HEK293 (cell line): ENCODE measurements around the gene CCDC28B.

Experiments used
- CTCF ChIA-PET: fragments of 350-600 bp; formaldehyde crosslinking; extraction: SDS; loops from one replicate; lab custom pipeline; 2021; ENCODE audit warnings: antibody characterized with exemption; lab: Yijun Ruan, JAX
- POLR2A ChIA-PET: fragments of 300-600 bp; formaldehyde crosslinking; extraction: SDS; loops from one replicate; lab custom pipeline; 2020; ENCODE audit warnings: antibody characterized with exemption, inconsistent platforms; lab: Yijun Ruan, JAX
- H3K27ac ChIP-seq: fragments of 200-500 bp; sonication (Bioruptor generic); 2 replicates; pipeline ENCODE4 v1.5.1; 2014; ENCODE audit warnings: low read depth, low read length, control low read depth, inconsistent platforms; ENCODE audit errors: extremely low read depth
- H3K36me3 ChIP-seq, 2 experiments: fragments of 200-500 bp in 1 of 2; sonication (Bioruptor generic) in 1 of 2; 1 replicate in 1 of 2; 2 replicates in 1 of 2; pipeline ENCODE4 v1.5.1; 2014 to 2017; ENCODE audit warnings: inconsistent platforms in 2 of 2, low read length in 2 of 2; ENCODE audit not compliant: control insufficient read depth in 2 of 2, insufficient read depth in 1 of 2
- H3K4me1 ChIP-seq: fragments of 200-500 bp; sonication (Bioruptor generic); 2 replicates; pipeline ENCODE4 v1.5.1; 2014; ENCODE audit warnings: mild to moderate bottlenecking, low read length, inconsistent platforms; ENCODE audit not compliant: control insufficient read depth, insufficient read depth
- H3K4me3 ChIP-seq: 2 replicates; pipeline ENCODE4 v1.5.1; 2011; ENCODE audit warnings: low read depth, mild to moderate bottlenecking, control low read depth, low read length, moderate library complexity
- H3K9me3 ChIP-seq: fragments of 200-500 bp; sonication (Bioruptor generic); 2 replicates; pipeline ENCODE4 v1.5.1; 2014; ENCODE audit warnings: low read depth, low read length, inconsistent platforms; ENCODE audit not compliant: control insufficient read depth, insufficient read depth
- GLIS2 ChIP-seq: fragments of 450-650 bp; formaldehyde crosslinking; IDR thresholded peaks from 2 replicates; pipeline ENCODE4 v1.5.1; 2016; ENCODE audit warnings: missing biosample characterization, missing genetic modification characterization
- HOXC10 ChIP-seq: sonication (generic); formaldehyde crosslinking; IDR thresholded peaks from 2 replicates; pipeline ENCODE4 v1.8.1; 2023; ENCODE audit warnings: mild to moderate bottlenecking, missing genetic modification reagents
- RBAK ChIP-seq: fragments of 450-650 bp; formaldehyde crosslinking; IDR thresholded peaks from 2 replicates; pipeline ENCODE4 v1.5.1; 2016; ENCODE audit warnings: missing biosample characterization, missing genetic modification characterization
- WT1 ChIP-seq: fragments of 450-650 bp; formaldehyde crosslinking; IDR thresholded peaks from 2 replicates; pipeline ENCODE4 v1.5.1; 2016; ENCODE audit warnings: missing biosample characterization, missing genetic modification characterization
- ZBTB1 ChIP-seq: fragments of 450-650 bp; formaldehyde crosslinking; IDR thresholded peaks from 2 replicates; pipeline ENCODE4 v1.5.1; 2016; ENCODE audit warnings: missing biosample characterization, missing genetic modification characterization
- ZBTB17 ChIP-seq: fragments of 450-650 bp; formaldehyde crosslinking; IDR thresholded peaks from 2 replicates; pipeline ENCODE4 v1.5.1; 2016; ENCODE audit warnings: missing biosample characterization, missing genetic modification characterization
- ZBTB26 ChIP-seq: fragments of 450-650 bp; formaldehyde crosslinking; optimal IDR thresholded peaks from 2 replicates; pipeline ENCODE3; 2016; ENCODE audit warnings: missing biosample characterization, mild to moderate bottlenecking, missing genetic modification characterization
- ZBTB48 ChIP-seq: fragments of 450-650 bp; formaldehyde crosslinking; IDR thresholded peaks from 2 replicates; pipeline ENCODE4 v1.5.1; 2016; ENCODE audit warnings: missing biosample characterization, missing genetic modification characterization
- ZBTB7A ChIP-seq: fragments of 450-650 bp; formaldehyde crosslinking; IDR thresholded peaks from 2 replicates; pipeline ENCODE4 v1.5.1; 2016; ENCODE audit warnings: low read depth, missing biosample characterization, missing genetic modification characterization
- ZFHX2 ChIP-seq: fragments of 450-650 bp; formaldehyde crosslinking; conservative IDR thresholded peaks from 2 replicates; pipeline ENCODE4 v1.5.1; 2016; ENCODE audit warnings: missing biosample characterization, missing genetic modification characterization
- ZNF121 ChIP-seq: fragments of 450-650 bp; formaldehyde crosslinking; IDR thresholded peaks from 2 replicates; pipeline ENCODE4 v1.5.1; 2016; ENCODE audit warnings: missing biosample characterization, missing genetic modification characterization
- ZNF175 ChIP-seq: fragments of 450-650 bp; formaldehyde crosslinking; IDR thresholded peaks from 2 replicates; pipeline ENCODE4 v1.5.1; 2016; ENCODE audit warnings: missing biosample characterization, missing genetic modification characterization
- ZNF221 ChIP-seq: fragments of 450-650 bp; formaldehyde crosslinking; IDR thresholded peaks from 2 replicates; pipeline ENCODE4 v1.5.1; 2017; ENCODE audit warnings: missing biosample characterization, missing genetic modification characterization, borderline replicate concordance
- ZNF248 ChIP-seq: fragments of 450-650 bp; formaldehyde crosslinking; IDR thresholded peaks from 2 replicates; pipeline ENCODE4 v1.5.1; 2017; ENCODE audit warnings: missing biosample characterization, missing genetic modification characterization
- ZNF48 ChIP-seq: fragments of 450-650 bp; formaldehyde crosslinking; IDR thresholded peaks from 2 replicates; pipeline ENCODE4 v1.5.1; 2016; ENCODE audit warnings: missing biosample characterization, missing genetic modification characterization
- ZNF488 ChIP-seq: fragments of 450-650 bp; formaldehyde crosslinking; IDR thresholded peaks from 2 replicates; pipeline ENCODE4 v1.5.1; 2016; ENCODE audit warnings: missing biosample characterization, missing genetic modification characterization
- ZNF518A ChIP-seq: fragments of 450-650 bp; formaldehyde crosslinking; conservative IDR thresholded peaks from 2 replicates; pipeline ENCODE4 v1.5.1; 2016; ENCODE audit warnings: low read depth, missing biosample characterization, missing genetic modification characterization
- ZNF530 ChIP-seq: fragments of 450-650 bp; formaldehyde crosslinking; IDR thresholded peaks from 2 replicates; pipeline ENCODE4 v1.5.1; 2016; ENCODE audit warnings: low read depth, missing biosample characterization, missing genetic modification characterization
- ZNF548 ChIP-seq: fragments of 450-650 bp; formaldehyde crosslinking; IDR thresholded peaks from 2 replicates; pipeline ENCODE4 v1.5.1; 2016; ENCODE audit warnings: missing biosample characterization, missing genetic modification characterization
- ZNF585B ChIP-seq: fragments of 450-650 bp; formaldehyde crosslinking; IDR thresholded peaks from 2 replicates; pipeline ENCODE4 v1.5.1; 2016; ENCODE audit warnings: missing biosample characterization, missing genetic modification characterization
- ZNF610 ChIP-seq: fragments of 450-650 bp; formaldehyde crosslinking; IDR thresholded peaks from 2 replicates; pipeline ENCODE4 v1.5.1; 2016; ENCODE audit warnings: missing biosample characterization, missing genetic modification characterization, borderline replicate concordance
- TF ChIP-seq, protein P1 (sequence below): fragments of 450-650 bp; formaldehyde crosslinking; IDR thresholded peaks from 2 replicates; pipeline ENCODE4 v1.5.1; 2016; ENCODE audit warnings: missing biosample characterization, missing genetic modification characterization, low read depth
- TF ChIP-seq, protein P2 (sequence below): fragments of 450-650 bp; formaldehyde crosslinking; IDR thresholded peaks from 2 replicates; pipeline ENCODE4 v1.5.1; 2017; ENCODE audit warnings: missing biosample characterization, missing genetic modification characterization

The CCDC28B gene

DNA sequence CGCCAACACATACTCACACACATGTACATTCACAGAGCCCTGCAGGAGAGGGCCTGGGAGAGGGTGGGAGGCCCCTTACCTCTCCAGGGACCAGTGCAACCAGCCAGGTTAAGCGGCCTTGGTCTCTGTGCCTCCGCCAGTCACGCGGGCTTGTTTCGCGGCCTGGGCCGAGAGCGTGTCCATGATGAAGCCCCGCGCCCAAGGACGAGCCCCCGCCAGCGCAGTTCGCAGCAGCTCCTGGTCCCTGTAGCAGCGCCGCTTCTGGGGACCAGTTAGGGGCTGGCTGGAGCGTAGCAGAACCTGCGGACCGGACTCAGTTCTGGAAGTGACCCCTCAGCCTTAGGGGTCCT lies 39.4 kb downstream of the CCDC28B start:
- ChIA-PET CTCF (interaction anchor here (0.6 to 5.9 kb wide), 4 partner anchors 8 to 236 kb away, joined by 3 to 33 read pairs (median 6); partner anchors contain the start of gene FAM167B), POLR2A (interaction anchor here (1.6 kb wide), 1 partner anchor 60 kb away, joined by 5 read pairs; the partner anchor contains the start of gene TXLNA)
- H3K4me3 ChIP-seq, result no peak overlapping the region
- TF ChIP-seq ZNF610 (tag by site-specific recombination), result no peak
- TF ChIP-seq ZBTB48, result peak; percentile 72; the same call in 1 of the 2 replicates
- no peaks in the 10 kb centered on the region for H3K9me3 ChIP-seq
- H3K4me1 ChIP-seq, result no peaks in the 10 kb centered on the region
- H3K36me3 ChIP-seq, result peaks cover 0 to 1% of the 10 kb centered on the region in 2 experiments; a peak in 1 of 3 replicates
- no peak overlapping the region for H3K27ac ChIP-seq

DNA sequence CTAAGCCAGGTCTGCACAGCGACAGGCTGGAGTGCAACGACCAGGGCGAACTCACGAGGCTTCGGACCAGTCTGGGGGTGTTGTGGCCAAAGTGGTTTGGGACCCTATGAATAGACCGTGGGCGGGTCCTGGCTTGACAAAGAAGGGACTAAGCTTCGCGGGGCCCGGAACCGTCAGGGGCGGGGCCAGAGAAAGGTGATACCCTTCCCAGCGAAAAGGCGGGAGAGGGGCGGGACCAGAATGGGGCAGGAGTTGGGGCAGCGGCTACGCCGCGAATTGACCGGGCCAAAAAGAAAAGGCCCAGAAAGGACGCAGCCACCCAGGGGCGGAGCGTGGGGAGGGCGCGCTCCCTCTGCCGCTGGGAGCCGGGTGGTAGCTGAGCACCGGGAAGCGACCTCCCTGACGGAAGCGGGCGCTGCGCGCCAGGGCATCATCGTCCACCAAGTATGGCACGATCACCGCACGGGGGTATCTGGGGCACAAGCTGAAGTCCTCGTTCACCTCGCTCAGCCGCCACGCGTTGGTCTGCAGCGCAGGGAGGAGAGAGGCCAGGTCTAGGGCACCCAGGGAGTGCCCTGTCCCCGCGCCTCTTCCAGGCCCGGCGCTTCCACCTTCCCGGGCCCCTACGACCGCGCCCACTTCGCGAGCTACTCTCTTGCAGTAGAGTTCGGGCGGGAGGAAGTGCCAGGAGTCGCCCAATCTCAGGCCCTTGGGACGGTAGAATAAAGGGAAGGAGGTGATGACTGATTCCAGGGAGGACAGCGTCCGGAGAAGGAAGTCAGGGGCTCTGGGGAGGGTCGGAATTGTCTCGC lies 40.0 kb downstream of the CCDC28B start:
- no peaks in the 10 kb centered on the region for H3K36me3 ChIP-seq
- H3K27ac ChIP-seq, result no peak overlapping the region; the same call in 1 of the 2 replicates
- POLR2A ChIA-PET, result interaction anchor here (0.6 to 1.6 kb wide), 3 partner anchors 9 to 61 kb away, joined by 3 to 6 read pairs (median 5); partner anchors contain the start of gene TXLNA
- peak overlapping the region; percentile 25 for H3K4me3 ChIP-seq
- no peaks in the 10 kb centered on the region for H3K9me3 ChIP-seq
- CTCF ChIA-PET, result interaction anchor here (0.6 to 5.9 kb wide), 4 partner anchors 8 to 118 kb away, joined by 3 to 33 read pairs (median 4); partner anchors contain the start of gene FAM167B
- no peaks in the 10 kb centered on the region for H3K4me1 ChIP-seq
- no peak for TF ChIP-seq ZNF488
- TF ChIP-seq, protein P1, sequence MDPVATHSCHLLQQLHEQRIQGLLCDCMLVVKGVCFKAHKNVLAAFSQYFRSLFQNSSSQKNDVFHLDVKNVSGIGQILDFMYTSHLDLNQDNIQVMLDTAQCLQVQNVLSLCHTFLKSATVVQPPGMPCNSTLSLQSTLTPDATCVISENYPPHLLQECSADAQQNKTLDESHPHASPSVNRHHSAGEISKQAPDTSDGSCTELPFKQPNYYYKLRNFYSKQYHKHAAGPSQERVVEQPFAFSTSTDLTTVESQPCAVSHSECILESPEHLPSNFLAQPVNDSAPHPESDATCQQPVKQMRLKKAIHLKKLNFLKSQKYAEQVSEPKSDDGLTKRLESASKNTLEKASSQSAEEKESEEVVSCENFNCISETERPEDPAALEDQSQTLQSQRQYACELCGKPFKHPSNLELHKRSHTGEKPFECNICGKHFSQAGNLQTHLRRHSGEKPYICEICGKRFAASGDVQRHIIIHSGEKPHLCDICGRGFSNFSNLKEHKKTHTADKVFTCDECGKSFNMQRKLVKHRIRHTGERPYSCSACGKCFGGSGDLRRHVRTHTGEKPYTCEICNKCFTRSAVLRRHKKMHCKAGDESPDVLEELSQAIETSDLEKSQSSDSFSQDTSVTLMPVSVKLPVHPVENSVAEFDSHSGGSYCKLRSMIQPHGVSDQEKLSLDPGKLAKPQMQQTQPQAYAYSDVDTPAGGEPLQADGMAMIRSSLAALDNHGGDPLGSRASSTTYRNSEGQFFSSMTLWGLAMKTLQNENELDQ, result no peak
- no peak for TF ChIP-seq ZNF175 (tag by site-specific recombination)
- peak; percentile 61 for TF ChIP-seq GLIS2 (tag by site-specific recombination)
- no peak for TF ChIP-seq ZBTB7A
- TF ChIP-seq ZFHX2 (tag by site-specific recombination), result no peak; the same call in 1 of the 2 replicates
- no peak for TF ChIP-seq ZNF585B (tag by site-specific recombination)
- no peak for TF ChIP-seq ZBTB17 (tag by site-specific recombination)
- no peak for TF ChIP-seq HOXC10 (CRISPR knock-in tag)
- TF ChIP-seq WT1 (tag by site-specific recombination), result no peak
- no peak for TF ChIP-seq RBAK (tag by site-specific recombination)
- no peak for TF ChIP-seq ZNF221 (tag by site-specific recombination)
- TF ChIP-seq ZNF518A (tag by site-specific recombination), result no peak
- TF ChIP-seq, protein P2, sequence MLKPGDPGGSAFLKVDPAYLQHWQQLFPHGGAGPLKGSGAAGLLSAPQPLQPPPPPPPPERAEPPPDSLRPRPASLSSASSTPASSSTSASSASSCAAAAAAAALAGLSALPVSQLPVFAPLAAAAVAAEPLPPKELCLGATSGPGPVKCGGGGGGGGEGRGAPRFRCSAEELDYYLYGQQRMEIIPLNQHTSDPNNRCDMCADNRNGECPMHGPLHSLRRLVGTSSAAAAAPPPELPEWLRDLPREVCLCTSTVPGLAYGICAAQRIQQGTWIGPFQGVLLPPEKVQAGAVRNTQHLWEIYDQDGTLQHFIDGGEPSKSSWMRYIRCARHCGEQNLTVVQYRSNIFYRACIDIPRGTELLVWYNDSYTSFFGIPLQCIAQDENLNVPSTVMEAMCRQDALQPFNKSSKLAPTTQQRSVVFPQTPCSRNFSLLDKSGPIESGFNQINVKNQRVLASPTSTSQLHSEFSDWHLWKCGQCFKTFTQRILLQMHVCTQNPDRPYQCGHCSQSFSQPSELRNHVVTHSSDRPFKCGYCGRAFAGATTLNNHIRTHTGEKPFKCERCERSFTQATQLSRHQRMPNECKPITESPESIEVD, result no peak
- no peak for TF ChIP-seq ZNF121 (tag by site-specific recombination)
- no peak for TF ChIP-seq ZNF548 (tag by site-specific recombination)
- TF ChIP-seq ZNF48 (tag by site-specific recombination), result no peak
- no peak for TF ChIP-seq ZNF530 (tag by site-specific recombination)
- TF ChIP-seq ZBTB26, result peak; percentile 40
- TF ChIP-seq ZNF248 (tag by site-specific recombination), result no peak
- TF ChIP-seq ZBTB1 (tag by site-specific recombination), result no peak
